Upper lobe of left lung (tissue), 6 donors: ENCODE results near the gene ASGR1. TPM values are rescaled to one million over a fixed set of nuclear protein-coding genes. Genes with fewer than 3 reads are reported as not detected.
"Not testable (repeated sequence)": the region's sequence is repeated elsewhere in the genome, so short reads cannot be mapped to it uniquely, and the experiment has no call there.

Experiments
- ATAC-seq, 2 donors: fragments of 200-7000 bp; cut with Tn5 transposase; one replicate each; pipeline ENCODE4 v1.9.1; 2022; ENCODE audit warnings: mild to moderate bottlenecking in 2 of 2, moderate library complexity in 2 of 2; ENCODE audit not compliant: low FRiP score in 2 of 2
- DNase-seq, 2 donors: peaks; one replicate each; pipeline ENCODE4 v3.0.0-alpha.2; 2019 to 2020
- H3K27ac ChIP-seq, 4 donors: fragments of 200-600 bp; sonication (generic); one replicate each; pipeline ENCODE4 v1.5.1; 2016 to 2019
- H3K27me3 ChIP-seq, 4 donors: fragments of 200-600 bp; sonication (generic); one replicate each; pipeline ENCODE4 v1.5.1; 2017 to 2019
- H3K36me3 ChIP-seq, 4 donors: fragments of 200-600 bp; sonication (generic); one replicate each; pipeline ENCODE4 v1.5.1; 2016 to 2019
- H3K4me1 ChIP-seq, 4 donors: fragments of 200-600 bp; sonication (generic); one replicate each; pipeline ENCODE4 v1.5.1; 2018 to 2019
- H3K4me3 ChIP-seq, 4 donors: fragments of 200-600 bp; sonication (generic); one replicate each; pipeline ENCODE4 v1.5.1; 2017 to 2019; ENCODE audit warnings: mild to moderate bottlenecking in 2 of 4, moderate library complexity in 1 of 4
- H3K9me3 ChIP-seq, 4 donors: fragments of 200-600 bp; sonication (generic); one replicate each; pipeline ENCODE4 v1.5.1; 2018 to 2019
- CTCF ChIP-seq, 6 experiments: fragments of 450-650 bp in 4 of 6; fragments of 200-600 bp in 2 of 6; sonication (generic) in 2 of 6; IDR thresholded peaks; one replicate each; pipeline ENCODE4 v1.5.1; 2016 to 2019; ENCODE audit warnings: antibody characterized with exemption in 6 of 6
- EP300 ChIP-seq, 4 donors: sonication (generic); formaldehyde crosslinking; IDR thresholded peaks; one replicate each; pipeline ENCODE4 v1.5.1; 2017; ENCODE audit warnings: antibody characterized with exemption in 4 of 4, control low read depth in 2 of 4
- POLR2A ChIP-seq, 4 donors: fragments of 450-650 bp; IDR thresholded peaks; one replicate each; pipeline ENCODE4 v1.5.1; 2016 to 2017; ENCODE audit warnings: antibody characterized with exemption in 4 of 4, mild to moderate bottlenecking in 2 of 4
- POLR2AphosphoS5 ChIP-seq, 2 donors: sonication (generic); formaldehyde crosslinking; IDR thresholded peaks; one replicate each; pipeline ENCODE4 v1.5.1; 2017; ENCODE audit warnings: antibody characterized with exemption in 2 of 2
- WGBS, 2 donors: methylation state at CpG; one replicate each; pipeline ENCODE4 v1.1.5; 2017 to 2018; 5-methylcytosine and 5-hydroxymethylcytosine counted together
- small RNA-seq, 4 donors: library from RNA; depleted of rRNA; stranded (forward); fragments of <200 nt; gene quantifications; one replicate each; pipeline ENCODE3, GENCODE V24; 2016
- total RNA-seq, 6 donors: library from RNA; depleted of rRNA in 4 of 6; stranded (reverse); fragments of >200 nt in 4 of 6; gene quantifications; one replicate each; pipeline versions ENCODE4 v1.1.0 to v1.2.1, GENCODE V29; 2016 to 2021
- donor health status: DM: no; HTN: no; CAD: no; lungs with moderate emphysema.
- donor health status: DM: no; HTN: yes; CAD: no; lungs with severe emphysema.

Gene ASGR1
- total RNA-seq, 6 donors from 2014 or later = 1.1 to 11.5 (median 6.8) TPM; not detected in 1

GRCh38 chr17:7128160-7128559, 51.0 kb downstream of the ASGR1 start:
- ATAC-seq (no peak), DNase-seq (no peak)
- H3K27me3 ChIP-seq = no peaks in the 10 kb centered on the region
- no peak overlapping the region for H3K27ac ChIP-seq
- H3K9me3 ChIP-seq = no peaks in the 10 kb centered on the region
- 59 to 81% methylated on average over 5 of the region's 5 CpGs for WGBS, 2 donors
- peaks cover 0 to 12% (median 5%) of the 10 kb centered on the region in 4 donors for H3K4me1 ChIP-seq
- no peak for TF ChIP-seq POLR2A (IDR thresholded peaks at IDR 0.05)
- no peak for TF ChIP-seq POLR2AphosphoS5 (IDR thresholded peaks at IDR 0.05)
- TF ChIP-seq CTCF (IDR thresholded peaks at IDR 0.05) = no peak
- TF ChIP-seq EP300 (IDR thresholded peaks at IDR 0.05) = no peak
- H3K36me3 ChIP-seq = no peaks in the 10 kb centered on the region
- H3K4me3 ChIP-seq = no peak overlapping the region

- 96 to 98% methylated on average over 5 of the region's 5 CpGs for WGBS, 2 donors
- DNase-seq, ATAC-seq, H3K36me3 ChIP-seq, H3K4me3 ChIP-seq, H3K27ac ChIP-seq, H3K4me1 ChIP-seq, H3K27me3 ChIP-seq, H3K9me3 ChIP-seq: not testable (repeated sequence)
These were observed 51.7 kb downstream of the ASGR1 start for GRCh38 chr17:7127501-7127900.

DNA sequence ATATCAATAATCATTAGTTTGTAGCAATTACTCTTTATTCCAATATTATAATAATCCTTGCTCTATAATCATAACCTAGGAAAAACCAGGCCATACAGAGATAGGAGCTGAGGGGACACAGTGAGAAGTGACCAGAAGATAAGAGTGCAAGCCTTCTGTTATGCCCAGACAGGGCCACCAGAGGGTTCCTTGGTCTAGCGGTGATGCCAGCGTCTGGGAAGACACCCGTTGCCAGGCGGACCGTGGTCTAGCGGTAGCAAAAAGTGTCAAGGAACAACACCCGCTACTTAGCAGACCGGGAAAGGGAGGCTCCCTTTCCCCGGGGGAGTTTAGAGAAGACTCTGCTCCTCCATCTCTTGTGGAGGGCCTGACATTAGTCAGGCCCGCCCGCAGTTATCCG, 52.8 kb downstream of the ASGR1 start:
- 81 to 88% methylated on average over 11 to 12 of the region's 12 CpGs for WGBS, 2 donors
- not testable (repeated sequence) for H3K9me3 ChIP-seq, H3K36me3 ChIP-seq, ATAC-seq, H3K27ac ChIP-seq, H3K27me3 ChIP-seq, H3K4me1 ChIP-seq, DNase-seq, H3K4me3 ChIP-seq

DNA sequence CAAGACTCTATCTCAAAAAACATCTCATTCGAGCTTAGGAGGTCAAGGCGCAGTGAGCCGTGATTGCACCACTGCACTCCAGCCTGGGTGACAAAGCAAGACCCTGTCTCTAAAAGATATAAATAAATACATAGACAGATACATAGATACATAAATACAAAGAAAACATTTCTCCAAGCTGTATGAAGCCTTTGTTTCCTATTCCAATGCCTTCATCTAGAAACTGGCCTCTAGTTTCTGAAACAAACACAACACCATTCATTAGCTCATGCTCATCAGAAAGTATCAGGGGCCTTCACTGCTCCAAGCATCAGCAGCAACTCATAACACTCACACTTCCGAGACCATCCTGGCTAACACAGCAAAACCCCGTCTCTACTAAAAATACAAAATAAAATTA, 54.2 kb downstream of the ASGR1 start:
- TF ChIP-seq EP300 (IDR thresholded peaks at IDR 0.05) = no peak
- no peak for TF ChIP-seq POLR2AphosphoS5 (IDR thresholded peaks at IDR 0.05)
- TF ChIP-seq CTCF (IDR thresholded peaks at IDR 0.05) = no peak
- no peak for TF ChIP-seq POLR2A (IDR thresholded peaks at IDR 0.05)
- H3K9me3 ChIP-seq = no peaks in the 10 kb centered on the region
- no peaks in the 10 kb centered on the region for H3K36me3 ChIP-seq
- H3K27ac ChIP-seq = no peak overlapping the region
- DNase-seq (no peak), ATAC-seq (no peak)
- no peaks in the 10 kb centered on the region for H3K27me3 ChIP-seq
- H3K4me1 ChIP-seq = no peaks in the 10 kb centered on the region
- 86 to 93% methylated on average over 5 of the region's 5 CpGs for WGBS, 2 donors
- no peak overlapping the region for H3K4me3 ChIP-seq

DNA sequence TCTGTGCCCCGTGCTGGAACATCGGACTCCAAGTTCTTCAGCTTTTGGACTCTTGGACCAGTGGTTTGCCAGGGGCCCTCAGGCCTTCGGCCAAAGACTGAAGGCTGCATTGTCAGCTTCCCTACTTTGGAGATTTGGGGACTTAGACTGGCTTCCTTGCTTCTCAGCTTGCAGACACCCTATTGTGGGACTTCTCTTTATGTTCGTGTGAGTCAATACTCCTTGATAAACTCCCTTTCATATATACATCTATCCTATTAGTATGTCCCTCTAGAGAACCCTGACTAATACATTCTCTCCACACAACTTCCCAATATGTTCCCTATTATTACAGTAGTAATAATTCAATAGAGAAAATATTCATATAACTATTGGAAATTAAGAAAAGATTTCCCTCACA, 55.3 kb downstream of the ASGR1 start:
- 78 to 90% methylated on average over 4 of the region's 4 CpGs for WGBS, 2 donors
- no peak for DNase-seq

More for the DNA sequence above, 55.3 kb downstream of the ASGR1 start:
- no peaks in the 10 kb centered on the region for H3K4me1 ChIP-seq
- TF ChIP-seq CTCF (IDR thresholded peaks at IDR 0.05) (no peak), POLR2AphosphoS5 (IDR thresholded peaks at IDR 0.05) (no peak), EP300 (IDR thresholded peaks at IDR 0.05) (no peak), POLR2A (IDR thresholded peaks at IDR 0.05) (no peak)
- H3K4me3 ChIP-seq = no peak overlapping the region
- no peaks in the 10 kb centered on the region for H3K36me3 ChIP-seq
- no peak for ATAC-seq
- H3K27ac ChIP-seq = no peak overlapping the region
- H3K9me3 ChIP-seq = no peaks in the 10 kb centered on the region
- no peaks in the 10 kb centered on the region for H3K27me3 ChIP-seq

Small RNA genes lying within 50 kb of the gene (small RNA-seq; reads per million reads assigned to genes)
- 0 reads per million in 4 donors for gene AC120057.4
- 8.0 to 13.9 (median 11.2) reads per million in 4 donors for gene MIR324

Other genes starting within 250 kb of the ASGR1 start
- 1 to 10 TPM in 2 of 6 donors, under 1 TPM in 4; 0.26 to 3.1 (median 0.46) TPM for gene ALOX12, start 183.3 kb downstream of the ASGR1 start, total RNA-seq
- 100 to 1,000 TPM in 5 of 6 donors, 10 to 100 TPM in 1; 85.9 to 304 (median 175) TPM for gene RNASEK, start 166.7 kb downstream of the ASGR1 start, total RNA-seq
- 10 to 100 TPM in 3 of 6 donors, 1 to 10 TPM in 3; 2.1 to 83.1 (median 9.4) TPM for gene BCL6B, start 156.3 kb downstream of the ASGR1 start, total RNA-seq
- 10 to 100 TPM in 4 of 6 donors, 1 to 10 TPM in 2; 2.3 to 26.2 (median 10.7) TPM for gene SLC16A13, start 143.4 kb downstream of the ASGR1 start, total RNA-seq
- gene SLC16A11, start 135.3 kb downstream of the ASGR1 start, total RNA-seq = 10 to 100 TPM in 2 of 6 donors, 1 to 10 TPM in 4; 2.7 to 35.0 (median 6.1) TPM
- gene CLEC10A, start 99.1 kb downstream of the ASGR1 start, total RNA-seq = 10 to 100 TPM in 2 of 6 donors, 1 to 10 TPM in 2, under 1 TPM in 2; 0.76 to 16.8 (median 5.1) TPM
- gene ASGR2, start 64.5 kb downstream of the ASGR1 start, total RNA-seq = 1 to 10 TPM in 5 of 6 donors, under 1 TPM in 1; 0.98 to 3.9 (median 1.8) TPM
- 10 to 100 TPM; 10.5 to 32.5 (median 19.4) TPM for gene DLG4, start 40.5 kb upstream of the ASGR1 start, total RNA-seq
- 1,000 to 10,000 TPM in 2 of 6 donors, 100 to 1,000 TPM in 4; 377 to 1,449 (median 553) TPM for gene ACADVL, start 40.6 kb upstream of the ASGR1 start, total RNA-seq
- 10 to 100 TPM; 40.4 to 70.2 (median 42.4) TPM for gene DVL2, start 55.1 kb upstream of the ASGR1 start, total RNA-seq
- gene PHF23, start 60.1 kb upstream of the ASGR1 start, total RNA-seq = 10 to 100 TPM; 25.4 to 54.5 (median 31.2) TPM
- gene GABARAP, start 63.1 kb upstream of the ASGR1 start, total RNA-seq = 100 to 1,000 TPM; 381 to 631 (median 601) TPM
- 100 to 1,000 TPM in 2 of 6 donors, 10 to 100 TPM in 4; 62.9 to 139 (median 75.0) TPM for gene CTDNEP1, start 72.4 kb upstream of the ASGR1 start, total RNA-seq
- gene ELP5, start 72.8 kb upstream of the ASGR1 start, total RNA-seq = 10 to 100 TPM in 5 of 6 donors, 1 to 10 TPM in 1; 5.2 to 36.3 (median 21.0) TPM
- gene CLDN7, start 83.1 kb upstream of the ASGR1 start, total RNA-seq = 100 to 1,000 TPM in 5 of 6 donors, 10 to 100 TPM in 1; 57.6 to 201 (median 137) TPM
- gene SLC2A4, start 102.3 kb upstream of the ASGR1 start, total RNA-seq = 1 to 10 TPM; 1.0 to 5.2 (median 1.2) TPM
- gene YBX2, start 115.3 kb upstream of the ASGR1 start, total RNA-seq = 1 to 10 TPM in 3 of 6 donors, under 1 TPM in 2, not detected in 1; 0.14 to 2.2 (median 1.2) TPM
- 100 to 1,000 TPM in 5 of 6 donors, 10 to 100 TPM in 1; 84.9 to 303 (median 207) TPM for gene EIF5A, start 128.3 kb upstream of the ASGR1 start, total RNA-seq
- 100 to 1,000 TPM in 2 of 6 donors, 10 to 100 TPM in 4; 55.2 to 109 (median 95.7) TPM for gene GPS2, start 136.0 kb upstream of the ASGR1 start, total RNA-seq
- gene NEURL4, start 150.0 kb upstream of the ASGR1 start, total RNA-seq = 10 to 100 TPM; 14.2 to 77.5 (median 37.5) TPM
- 100 to 1,000 TPM in 1 of 6 donors, 10 to 100 TPM in 4, 1 to 10 TPM in 1; 8.5 to 114 (median 22.8) TPM for gene ACAP1, start 157.2 kb upstream of the ASGR1 start, total RNA-seq
- gene KCTD11, start 172.8 kb upstream of the ASGR1 start, total RNA-seq = 10 to 100 TPM in 3 of 6 donors, 1 to 10 TPM in 3; 5.2 to 13.8 (median 10.5) TPM
- gene TMEM95, start 175.8 kb upstream of the ASGR1 start, total RNA-seq = 1 to 10 TPM in 1 of 6 donors, not detected in 5; 1.0 TPM
- 10 to 100 TPM in 1 of 6 donors, 1 to 10 TPM in 5; 5.8 to 16.8 (median 8.2) TPM for gene TNK1, start 201.7 kb upstream of the ASGR1 start, total RNA-seq
- gene PLSCR3, start 215.2 kb upstream of the ASGR1 start, total RNA-seq = 10 to 100 TPM; 20.6 to 64.5 (median 37.7) TPM
- gene TMEM256, start 224.7 kb upstream of the ASGR1 start, total RNA-seq = 10 to 100 TPM; 21.6 to 65.0 (median 52.6) TPM
- 10 to 100 TPM in 3 of 6 donors, 1 to 10 TPM in 3; 3.8 to 16.8 (median 8.9) TPM for gene NLGN2, start 228.5 kb upstream of the ASGR1 start, total RNA-seq
- gene SPEM1, start 241.0 kb upstream of the ASGR1 start, total RNA-seq = not detected
- gene SPEM2, start 246.2 kb upstream of the ASGR1 start, total RNA-seq = not detected
- gene SPEM3, start 249.5 kb upstream of the ASGR1 start, total RNA-seq = not detected